Femur (tissue), 1 donor: ENCODE results near the gene CHST11.
A peak's percentile ranks its signal among the peaks of the same experiment; 100 is the strongest.

Source experiments
- DNase-seq: peaks from one replicate; pipeline ENCODE4 v3.0.0-alpha.2; 2017

CHST11 gene

GRCh38 chr12:104460973-104461698 lies 4.4 kb downstream of the CHST11 start:
- DNase-seq: no peak

DNA sequence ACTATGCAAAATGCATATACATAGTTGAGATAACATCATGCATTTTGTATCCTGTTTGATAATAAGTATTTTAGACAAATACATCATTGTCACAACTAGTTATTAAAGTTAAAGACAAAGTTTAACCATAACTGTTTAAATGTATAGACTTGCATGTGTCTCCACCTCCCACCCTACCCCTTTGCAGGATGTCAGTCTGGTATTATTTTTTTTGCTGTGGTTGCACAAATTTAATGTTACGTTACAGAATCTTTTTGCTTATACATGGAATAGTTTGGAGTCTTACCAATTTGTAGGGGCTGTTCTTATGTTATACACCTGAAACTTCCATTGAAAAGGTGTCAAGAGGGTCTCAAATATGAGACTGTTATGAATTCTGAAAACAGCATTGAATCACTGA lies 5.6 kb downstream of the CHST11 start:
- DNase-seq: no peak

GRCh38 chr12:104462931-104463339 lies 6.2 kb downstream of the CHST11 start:
- DNase-seq: no peak

DNA sequence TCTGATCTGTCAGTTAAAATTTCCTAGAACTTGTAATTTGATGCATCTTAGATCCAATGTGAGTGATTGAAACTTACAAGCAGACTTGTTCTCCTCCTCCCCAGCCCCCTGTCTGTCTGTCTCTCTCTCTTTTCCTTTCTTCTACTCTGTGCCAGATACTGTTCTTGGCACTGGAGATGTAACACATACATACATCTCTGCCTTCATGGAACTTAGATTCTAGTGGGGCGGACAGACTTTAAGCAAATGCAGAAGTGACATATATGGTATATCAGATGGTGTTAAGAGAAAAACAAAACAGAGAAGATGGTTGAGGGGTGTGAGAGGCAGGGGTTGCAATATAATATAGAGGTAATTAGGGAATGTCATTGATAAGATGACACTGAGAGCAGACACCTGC lies 6.6 kb downstream of the CHST11 start:
- no peak for DNase-seq

GRCh38 chr12:104464899-104465298 lies 8.2 kb downstream of the CHST11 start:
- DNase-seq: no peak

DNA sequence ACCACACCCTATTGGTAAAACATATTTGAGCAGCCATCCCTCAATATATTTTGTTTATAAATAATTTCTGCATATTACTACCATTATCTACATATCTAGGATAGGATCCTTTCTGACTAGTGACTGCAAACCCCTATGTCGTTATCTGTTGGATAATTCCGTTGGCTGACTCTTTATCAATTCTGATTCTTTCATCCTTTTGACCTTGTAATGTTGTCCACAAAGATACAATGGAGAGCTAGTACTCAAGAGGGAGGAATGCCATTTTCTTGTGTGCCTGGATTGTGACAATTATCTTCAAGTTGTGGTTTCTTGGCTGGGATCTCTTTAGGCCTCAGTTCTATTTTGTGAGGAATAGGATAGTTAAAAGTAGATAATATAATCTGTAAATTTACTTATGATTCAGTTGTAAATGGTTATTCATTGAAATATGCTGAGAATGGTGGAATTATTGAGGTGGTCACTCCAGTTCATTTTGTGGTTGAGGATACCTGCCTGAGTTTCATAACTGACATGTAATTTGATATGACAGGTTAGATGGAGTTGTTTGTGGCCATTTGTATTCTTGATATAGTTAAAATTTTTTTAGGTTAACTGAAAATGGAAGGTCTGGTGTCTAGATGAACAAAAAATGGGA lies 10.1 kb downstream of the CHST11 start:
- DNase-seq: no peak

GRCh38 chr12:104467346-104467837 lies 10.6 kb downstream of the CHST11 start:
- DNase-seq: no peak

DNA sequence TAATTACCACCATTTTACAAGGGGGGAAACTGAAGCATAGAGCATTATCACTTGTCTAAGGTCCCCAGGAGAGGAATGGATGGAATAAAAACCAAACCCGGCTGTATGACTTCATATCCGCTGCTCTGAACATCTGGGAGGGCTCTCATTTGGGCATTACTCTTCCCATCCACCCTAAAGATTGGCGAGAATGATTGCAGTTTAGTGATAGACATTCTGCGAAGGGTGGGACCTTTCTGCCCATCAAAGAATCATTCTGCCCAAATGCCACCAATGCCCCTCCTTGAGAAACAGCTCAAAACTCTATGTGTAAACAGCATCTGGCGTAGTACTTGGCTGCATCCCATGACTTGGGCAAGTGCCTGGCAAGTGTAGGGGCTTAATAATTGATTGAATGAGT lies 11.6 kb downstream of the CHST11 start:
- DNase-seq: no peak

DNA sequence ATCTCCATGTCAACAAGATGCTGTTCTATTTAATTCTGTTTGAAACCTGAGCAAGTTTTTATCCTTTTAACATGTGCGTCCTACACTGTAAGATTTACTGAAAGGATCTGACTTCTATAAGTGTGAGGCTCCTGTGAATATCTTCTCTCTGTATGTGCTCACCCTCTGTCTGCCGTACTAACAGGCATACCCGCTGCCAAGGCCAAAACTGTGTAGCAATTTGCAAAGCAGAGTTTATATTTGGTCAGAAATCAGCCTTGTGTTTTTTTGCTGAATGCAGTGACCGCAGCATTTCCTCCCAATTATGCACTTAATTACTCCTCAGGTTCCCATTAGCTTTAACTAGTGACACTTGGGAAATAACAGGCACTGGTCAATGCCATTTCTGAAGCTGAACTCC lies 12.3 kb downstream of the CHST11 start:
- no peak for DNase-seq

DNA sequence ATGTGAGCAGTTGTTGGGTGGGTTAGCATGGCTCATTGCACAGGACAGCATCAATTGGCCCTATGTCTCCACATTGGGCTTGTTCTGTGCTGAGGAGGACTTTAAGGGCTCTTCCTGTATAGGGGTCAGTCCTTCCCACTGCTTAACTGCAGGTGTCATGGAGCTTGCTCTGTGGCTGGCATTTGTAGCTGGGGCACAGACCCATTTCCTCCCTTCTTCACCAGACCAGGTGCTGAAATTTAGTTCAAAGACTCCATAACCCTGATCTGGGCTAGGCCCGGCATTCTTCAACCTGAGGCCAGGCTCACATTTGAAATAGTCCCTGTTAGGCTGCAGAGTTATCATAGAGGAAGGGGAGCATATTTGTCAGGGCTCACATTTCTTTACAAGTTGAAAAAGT lies 12.8 kb downstream of the CHST11 start:
- DNase-seq: no peak

DNA sequence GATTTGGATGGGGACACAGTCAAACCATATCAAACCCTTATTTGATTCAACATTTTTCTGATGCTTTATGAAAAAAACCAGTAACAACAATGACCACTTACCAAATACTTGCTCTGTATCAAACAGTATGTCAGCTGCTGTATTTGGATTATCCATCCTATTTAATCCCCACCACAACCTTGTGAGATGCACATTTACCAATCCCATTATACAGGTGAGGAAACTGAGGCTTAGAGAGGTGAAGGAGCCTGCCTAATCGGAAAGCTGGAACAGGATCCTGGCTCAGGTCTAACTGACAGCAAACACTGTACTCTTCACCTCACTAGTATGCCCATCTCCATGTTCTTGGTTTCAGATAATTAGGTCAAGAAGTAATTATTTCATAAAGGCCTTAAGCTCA lies 13.8 kb downstream of the CHST11 start:
- no peak for DNase-seq

DNA sequence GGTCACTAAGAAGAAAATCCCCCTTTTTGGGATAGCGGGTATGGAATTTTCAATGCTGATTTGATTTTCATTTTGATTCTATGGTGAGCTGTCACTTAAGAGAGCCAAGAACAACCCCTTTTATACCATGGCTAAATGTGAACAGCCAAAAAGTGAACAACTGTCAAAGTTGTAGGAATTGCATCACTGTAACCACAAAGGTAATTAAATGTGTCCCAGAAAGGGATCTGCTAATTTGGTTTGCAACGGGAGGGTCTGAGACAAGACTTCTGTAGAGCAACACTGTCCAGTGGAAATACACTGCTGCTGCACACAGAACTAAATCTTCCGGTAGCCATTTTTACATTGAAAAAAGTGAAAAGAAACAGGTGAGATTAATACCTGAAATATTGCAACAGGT lies 14.6 kb downstream of the CHST11 start:
- no peak for DNase-seq

- no peak for DNase-seq
Observed at GRCh38 chr12:104472748-104473147, 16.0 kb downstream of the CHST11 start.

- DNase-seq: peak; percentile 49
Observed at GRCh38 chr12:104473374-104473983, 16.7 kb downstream of the CHST11 start.

DNA sequence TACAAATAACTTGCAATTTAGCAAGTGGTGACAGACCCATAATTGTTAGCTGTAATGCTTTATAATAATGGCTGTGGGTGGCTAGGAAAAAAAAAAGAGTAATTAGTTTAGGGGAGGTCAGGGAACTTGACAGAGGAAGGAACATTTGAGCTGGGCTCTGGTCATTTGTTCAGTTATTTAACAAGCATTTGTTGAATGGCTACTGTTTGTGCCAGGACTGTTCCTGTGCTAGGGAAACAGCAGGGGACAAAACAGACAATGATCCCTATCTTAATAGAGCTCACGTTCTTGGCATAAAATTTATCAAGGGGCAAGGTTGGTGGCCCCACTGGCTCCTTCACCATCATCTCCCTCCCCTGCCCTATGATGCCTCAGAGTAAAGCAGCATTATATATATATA lies 18.5 kb downstream of the CHST11 start:
- DNase-seq: no peak

DNA sequence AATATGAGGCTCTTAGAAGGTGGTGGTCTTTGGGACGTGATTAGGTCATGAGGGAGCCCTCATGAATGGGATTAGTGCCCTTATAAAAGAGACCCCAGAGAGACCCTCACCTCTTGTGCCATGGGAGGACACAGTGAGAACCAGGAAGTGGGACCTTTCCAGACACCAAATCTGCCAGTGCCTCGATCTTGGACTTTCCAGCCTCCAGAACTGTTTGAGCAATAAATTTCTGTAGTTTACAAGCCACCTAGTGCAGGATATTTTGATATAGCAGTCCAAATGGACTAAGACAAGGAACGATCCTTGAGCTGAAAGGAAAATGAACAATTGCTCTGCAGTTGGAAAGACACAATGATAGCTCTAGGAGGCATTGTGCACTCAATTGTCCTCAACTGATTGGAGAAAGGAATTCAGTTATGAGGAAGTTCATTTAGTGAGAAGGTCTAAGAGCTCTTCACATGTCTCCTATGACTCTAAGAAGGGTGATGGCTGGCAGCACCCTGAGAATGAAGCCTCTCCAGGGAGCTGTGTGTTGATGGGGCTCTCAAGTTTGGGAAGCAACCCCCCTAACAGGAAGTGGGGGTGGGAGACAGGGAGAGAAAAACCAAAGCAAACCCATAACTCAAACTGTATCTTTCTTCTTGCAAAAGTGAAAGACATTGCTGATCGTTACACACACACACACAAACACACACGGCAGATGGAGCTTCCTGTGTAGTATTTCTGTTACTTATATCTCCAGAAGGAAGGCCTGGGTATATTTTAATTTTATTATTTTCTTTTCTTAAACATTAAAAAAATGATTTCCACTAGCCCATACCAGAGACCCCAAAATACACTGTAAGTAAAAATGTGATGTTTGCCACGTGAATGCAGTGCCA lies 21.0 kb downstream of the CHST11 start:
- DNase-seq: no peak

DNA sequence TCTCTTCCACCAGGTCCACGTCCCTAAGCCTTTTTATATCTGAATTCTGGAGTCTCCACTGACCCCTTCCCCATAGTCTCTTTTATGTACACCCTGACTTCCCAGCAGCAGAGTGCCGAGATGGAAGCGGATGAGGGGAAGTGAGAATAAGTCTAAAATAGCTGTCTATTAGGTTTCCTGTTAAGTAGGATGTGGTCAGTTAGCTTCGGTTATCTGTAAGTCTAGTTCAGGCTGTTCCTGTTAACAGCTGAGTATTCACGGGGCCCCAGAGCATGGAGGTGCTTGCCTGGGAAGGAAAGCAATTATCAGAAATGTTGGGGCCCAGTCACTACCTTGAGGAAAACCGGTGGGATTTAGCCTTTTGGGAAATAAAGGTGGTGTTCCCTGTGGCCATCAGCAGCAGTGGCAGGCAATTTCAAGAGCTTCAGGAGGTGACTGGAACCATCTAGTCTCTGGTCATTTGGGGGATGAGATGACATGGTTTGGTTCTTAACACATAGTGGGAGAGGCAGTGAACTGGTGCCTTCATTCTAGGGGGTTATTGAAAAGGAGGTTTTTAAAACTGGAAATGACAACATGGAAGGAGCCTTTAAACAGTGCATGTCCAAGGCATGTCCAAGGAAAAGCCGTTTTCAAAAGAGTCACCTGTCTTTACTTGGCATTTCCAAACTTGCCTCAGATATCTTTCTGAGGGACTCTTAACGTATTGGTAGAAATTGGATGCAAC lies 21.8 kb downstream of the CHST11 start:
- DNase-seq: no peak

DNA sequence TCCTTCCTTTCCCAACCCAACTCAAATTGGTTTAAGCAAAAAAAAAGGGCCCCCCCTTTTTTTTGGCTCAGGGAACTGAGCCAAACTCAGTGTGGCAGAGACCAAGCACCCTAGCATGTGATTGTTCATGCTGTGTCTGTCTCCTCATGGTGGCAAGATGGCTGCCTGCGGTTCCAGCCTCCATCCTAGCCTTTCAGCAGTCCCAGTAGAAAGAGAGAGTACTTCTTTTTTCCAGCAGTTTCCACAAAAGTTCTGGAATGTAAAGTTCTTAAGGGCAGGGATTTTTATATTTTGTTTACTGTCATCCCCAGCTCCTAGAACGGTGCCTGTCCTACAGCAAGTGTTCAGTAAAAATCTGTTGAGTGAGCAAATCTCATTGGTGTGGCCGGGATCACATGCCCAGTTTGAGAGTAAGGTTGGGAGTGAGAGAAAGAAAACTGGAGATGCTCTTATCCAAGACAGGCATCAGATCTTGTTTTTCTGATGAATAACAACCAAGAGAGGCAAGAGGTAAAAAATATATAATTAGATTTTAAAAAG lies 22.4 kb downstream of the CHST11 start:
- DNase-seq: no peak

GRCh38 chr12:104480012-104480411 lies 23.3 kb downstream of the CHST11 start:
- DNase-seq: no peak

DNA sequence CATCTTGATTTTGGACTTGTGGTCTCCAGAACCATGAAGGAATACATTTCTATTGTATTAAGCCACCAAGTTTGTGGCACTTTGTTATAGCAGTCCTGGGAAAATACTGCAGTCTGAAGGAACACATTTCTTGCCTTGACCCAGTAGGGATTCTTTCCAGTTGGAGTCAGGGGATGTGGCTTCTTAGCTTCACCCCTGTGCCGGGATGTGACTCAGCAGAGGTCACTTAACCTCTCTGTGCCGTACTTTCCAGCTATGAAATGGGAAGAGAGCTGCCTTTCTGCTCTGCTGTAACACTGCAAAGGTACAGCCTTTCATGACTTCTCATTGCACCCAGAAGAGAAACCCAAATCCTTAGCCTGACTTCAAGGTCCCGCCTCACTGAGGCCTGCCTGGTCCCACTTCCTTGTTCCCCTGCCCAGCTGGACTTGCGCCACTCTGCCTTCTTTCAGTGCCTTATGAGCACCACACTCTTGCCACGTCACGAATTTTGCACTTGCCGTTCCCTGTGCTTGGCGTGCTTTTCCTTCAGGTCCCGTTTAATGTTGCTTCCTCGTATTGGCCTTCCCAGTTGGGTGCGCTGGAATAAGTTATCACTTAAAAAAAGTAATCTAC lies 24.2 kb downstream of the CHST11 start:
- no peak for DNase-seq

- DNase-seq: no peak
Observed at GRCh38 chr12:104482113-104482512, 25.4 kb downstream of the CHST11 start.

DNA sequence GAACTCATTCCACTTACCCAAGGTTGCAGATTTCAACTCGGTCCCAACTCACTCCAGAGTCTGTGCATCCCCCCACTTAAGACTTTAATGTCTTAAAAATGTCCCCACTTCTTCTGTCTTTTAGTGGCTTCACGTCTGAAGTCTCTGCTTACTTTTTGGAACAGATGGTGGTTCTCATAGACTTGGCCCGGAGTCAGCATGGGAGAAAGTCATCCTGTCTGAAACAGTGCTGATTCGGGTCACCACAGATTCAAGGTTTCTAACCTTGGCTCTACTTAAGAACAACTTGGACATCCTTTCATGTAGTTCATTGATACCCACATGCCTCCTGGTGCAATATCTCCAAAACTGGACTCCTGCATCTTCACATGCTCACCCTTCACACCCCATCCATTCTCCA lies 26.0 kb downstream of the CHST11 start:
- no peak for DNase-seq
